Measurements from ENCODE around the gene TMEM139. TPM values are rescaled to one million over a fixed set of nuclear protein-coding genes. Genes with fewer than 3 reads are reported as not detected.
"Not testable (repeated sequence)": the region's sequence is repeated elsewhere in the genome, so short reads cannot be mapped to it uniquely, and the experiment has no call there.

The TMEM139 gene
- total RNA-seq, 1 donor from 2014 or later: 1.1 TPM

DNA sequence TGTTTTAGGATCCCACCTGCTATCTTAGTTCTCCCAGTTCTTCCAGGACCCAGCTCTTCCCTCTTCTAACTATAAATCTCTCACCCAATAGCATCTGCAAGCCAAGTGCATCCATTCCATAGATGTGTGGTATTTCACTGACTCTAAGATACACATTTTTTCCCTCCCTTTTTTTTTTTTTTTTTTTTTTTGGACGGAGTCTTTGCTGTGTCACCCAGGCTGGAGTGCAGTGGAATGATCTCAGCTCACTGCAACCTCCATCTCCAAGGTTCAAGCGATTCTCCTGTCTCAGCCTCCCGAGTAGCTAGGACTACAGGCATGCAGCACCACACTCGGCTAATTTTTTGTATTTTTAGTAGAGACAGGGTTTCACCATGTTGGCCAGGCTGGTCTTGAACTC lies 5.1 kb downstream of the TMEM139 start:
- not testable (repeated sequence) for DNase-seq

DNA sequence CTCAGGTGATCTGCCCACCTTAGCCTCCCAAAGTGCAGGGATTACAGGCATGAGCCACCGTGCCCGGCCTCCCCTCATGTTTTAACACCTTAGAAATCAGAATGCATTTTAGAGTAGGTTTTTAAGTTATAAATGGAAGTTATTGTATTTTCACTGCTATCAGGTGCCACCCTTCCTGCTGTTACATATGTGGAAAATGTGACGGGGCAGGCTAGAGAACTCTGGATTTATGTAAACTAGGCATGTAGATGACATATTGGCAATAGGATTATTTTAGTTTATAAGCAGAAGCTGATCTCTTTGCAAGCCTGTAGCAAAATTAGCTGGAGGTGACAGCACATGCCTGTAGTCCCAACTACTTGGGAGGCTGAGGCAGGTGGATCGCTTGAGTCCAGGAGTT lies 5.5 kb downstream of the TMEM139 start:
- DNase-seq: no peak

DNA sequence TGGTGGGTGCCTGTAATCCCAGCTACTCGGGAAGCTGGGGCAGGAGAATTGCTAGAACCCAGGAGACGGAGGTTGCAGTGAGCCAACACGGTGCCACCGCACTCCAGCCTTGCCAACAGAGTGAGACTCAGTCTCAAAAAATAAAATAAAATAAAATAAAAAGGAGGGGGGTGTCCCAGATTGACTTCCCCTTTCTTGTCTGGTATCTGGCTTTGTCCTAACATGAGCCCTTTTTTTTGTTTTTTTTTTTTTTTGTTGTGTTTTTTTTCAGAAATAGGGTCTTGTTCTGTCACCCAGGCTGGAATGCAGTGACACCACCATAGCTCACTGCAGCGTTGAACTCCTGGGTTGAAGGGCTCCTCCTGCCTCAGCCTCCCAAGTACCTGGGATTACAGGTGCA lies 8.1 kb downstream of the TMEM139 start:
- no peak for DNase-seq

DNA sequence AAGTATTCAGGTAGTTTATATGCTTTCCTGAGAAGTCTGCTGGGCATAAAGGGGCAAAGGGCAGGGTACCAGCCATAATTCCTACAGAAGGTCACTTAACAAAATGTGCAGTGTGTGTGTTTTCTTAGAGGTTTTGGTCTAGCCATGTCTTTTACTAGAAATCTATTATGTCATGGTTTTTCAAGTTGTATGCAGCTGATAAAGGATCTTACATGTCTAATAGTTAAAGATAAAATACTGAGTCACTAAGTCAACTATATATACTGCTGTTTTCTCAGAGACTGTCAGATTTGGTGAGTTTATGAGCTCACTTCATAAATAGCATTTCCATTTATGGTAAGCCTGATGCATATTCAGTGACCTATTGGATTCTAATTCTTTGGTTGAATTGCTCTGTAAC lies 11.1 kb downstream of the TMEM139 start:
- DNase-seq: no peak

DNA sequence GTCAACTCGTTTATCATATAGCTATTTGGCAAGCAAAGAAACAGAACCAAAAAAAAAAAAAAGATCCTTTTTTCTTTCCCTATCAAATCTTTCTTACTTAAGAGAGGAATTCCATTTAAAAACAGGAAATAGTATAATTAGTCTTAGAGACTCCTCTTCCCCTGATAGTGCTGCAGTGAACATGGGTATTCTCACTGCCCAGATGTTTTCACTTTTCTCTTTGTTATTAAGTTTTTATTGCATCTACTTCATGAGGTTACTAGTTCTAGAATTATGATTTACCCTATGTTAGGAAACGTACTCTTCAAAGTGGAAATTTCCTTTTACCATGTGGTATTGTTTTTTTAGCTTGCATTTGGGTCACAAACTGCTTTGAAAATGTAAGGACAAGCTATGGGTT lies 11.9 kb downstream of the TMEM139 start:
- no peak for DNase-seq

DNA sequence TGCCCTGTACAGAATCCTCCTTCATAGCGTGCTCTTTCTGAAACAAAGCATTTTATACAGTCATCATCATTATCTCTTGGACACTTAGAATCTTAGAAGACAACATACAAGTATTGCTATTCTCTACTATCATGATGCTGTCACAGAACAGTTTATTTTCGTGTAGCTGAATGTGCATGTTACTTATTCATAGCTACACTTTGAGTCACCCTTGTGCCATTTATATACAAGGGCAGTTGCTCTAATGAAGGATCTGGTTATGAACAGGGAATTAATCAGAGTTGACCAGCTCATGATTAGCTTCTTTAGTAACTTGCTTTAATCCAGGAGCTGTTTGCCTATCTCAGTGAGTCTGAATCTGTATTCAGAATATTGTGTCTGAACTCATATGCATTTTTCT lies 14.6 kb downstream of the TMEM139 start:
- no peak for DNase-seq

DNA sequence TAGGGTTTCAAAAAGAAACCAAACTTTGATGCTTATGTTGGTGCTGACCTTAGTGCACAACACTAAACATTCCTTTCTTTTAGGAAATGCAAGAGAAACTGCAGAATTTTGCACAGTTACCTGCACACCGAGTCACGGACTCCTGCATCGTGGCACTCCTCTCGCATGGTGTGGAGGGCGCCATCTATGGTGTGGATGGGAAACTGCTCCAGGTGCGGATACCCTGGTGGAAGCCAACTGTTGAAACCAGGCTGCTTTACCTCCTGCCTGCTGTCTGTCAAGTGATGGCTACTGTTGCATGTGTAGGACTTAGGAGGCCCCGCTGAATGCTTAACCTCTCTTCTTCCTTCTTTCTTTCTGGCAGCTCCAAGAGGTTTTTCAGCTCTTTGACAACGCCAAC lies 15.1 kb downstream of the TMEM139 start:
- DNase-seq: no peak

DNA sequence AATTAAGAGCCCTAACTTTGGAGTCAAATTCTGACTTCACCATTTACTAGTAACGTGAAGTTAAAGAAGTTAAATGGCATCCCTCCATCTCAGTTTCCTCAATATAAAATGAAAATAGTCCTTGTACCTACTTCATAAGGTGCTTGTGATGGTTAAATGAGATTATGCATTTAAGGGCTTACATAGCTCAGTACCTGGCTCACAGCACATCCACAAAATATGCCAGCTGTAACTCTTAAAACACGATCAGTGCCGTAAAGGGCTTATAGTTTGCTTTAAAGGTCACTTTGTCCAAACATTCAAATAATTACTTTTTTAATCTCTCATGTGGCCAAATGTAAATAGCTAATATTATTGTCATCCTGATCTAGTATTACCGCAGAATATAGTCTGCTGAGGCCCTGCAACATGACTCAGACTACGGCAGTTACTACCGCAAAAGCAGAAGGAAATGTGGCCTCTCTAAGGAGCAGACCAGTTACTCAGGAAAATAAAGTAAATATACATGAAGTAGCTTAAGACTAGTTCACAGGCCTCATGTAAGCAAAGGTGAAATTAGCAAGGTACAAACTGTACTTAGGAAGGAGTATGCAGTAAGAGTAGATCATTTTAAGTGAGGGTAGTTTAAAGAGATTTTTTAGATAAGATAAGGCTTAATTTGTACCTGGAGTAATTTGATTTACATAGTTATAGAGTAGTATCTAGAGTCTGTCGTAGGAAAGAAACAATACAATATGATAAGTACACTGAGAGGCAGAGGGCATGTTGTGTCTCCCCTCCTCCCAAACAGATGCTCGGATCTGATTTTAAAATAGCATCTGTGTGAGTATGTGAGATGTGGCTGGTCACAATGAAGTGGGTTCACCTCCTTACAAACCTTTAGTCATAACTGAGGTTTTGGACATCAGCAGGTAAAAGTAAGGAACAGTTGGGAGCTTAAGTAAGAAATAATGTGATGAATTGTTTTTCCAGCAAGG lies 16.5 kb downstream of the TMEM139 start:
- DNase-seq: no peak

DNA sequence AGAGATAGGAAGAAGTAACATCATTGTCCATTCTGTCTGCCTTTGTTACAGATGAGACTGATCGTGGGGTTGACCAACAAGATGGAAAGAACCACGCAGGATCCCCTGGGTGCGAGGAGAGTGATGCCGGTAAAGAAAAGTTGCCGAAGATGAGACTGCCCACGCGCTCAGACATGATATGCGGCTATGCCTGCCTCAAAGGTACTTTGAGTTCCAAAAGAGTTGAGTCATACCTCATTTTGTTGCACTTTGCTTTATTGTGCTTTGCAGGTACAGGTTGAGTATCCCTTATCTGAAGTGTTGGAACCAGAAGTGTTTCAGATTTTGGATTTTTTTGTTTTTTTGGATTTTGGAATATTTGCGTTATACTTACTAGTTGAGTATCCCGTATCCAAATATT lies 19.0 kb downstream of the TMEM139 start:
- DNase-seq: no peak

DNA sequence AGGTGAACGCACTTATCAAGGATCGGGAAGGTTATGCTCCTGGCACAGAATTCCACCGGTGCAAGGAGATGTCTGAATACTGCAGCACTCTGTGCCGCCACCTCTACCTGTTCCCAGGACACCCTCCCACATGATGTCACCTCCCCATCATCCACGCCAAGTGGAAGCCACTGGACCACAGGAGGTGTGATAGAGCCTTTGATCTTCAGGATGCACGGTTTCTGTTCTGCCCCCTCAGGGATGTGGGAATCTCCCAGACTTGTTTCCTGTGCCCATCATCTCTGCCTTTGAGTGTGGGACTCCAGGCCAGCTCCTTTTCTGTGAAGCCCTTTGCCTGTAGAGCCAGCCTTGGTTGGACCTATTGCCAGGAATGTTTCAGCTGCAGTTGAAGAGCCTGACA lies 20.2 kb downstream of the TMEM139 start:
- no peak for DNase-seq

DNA sequence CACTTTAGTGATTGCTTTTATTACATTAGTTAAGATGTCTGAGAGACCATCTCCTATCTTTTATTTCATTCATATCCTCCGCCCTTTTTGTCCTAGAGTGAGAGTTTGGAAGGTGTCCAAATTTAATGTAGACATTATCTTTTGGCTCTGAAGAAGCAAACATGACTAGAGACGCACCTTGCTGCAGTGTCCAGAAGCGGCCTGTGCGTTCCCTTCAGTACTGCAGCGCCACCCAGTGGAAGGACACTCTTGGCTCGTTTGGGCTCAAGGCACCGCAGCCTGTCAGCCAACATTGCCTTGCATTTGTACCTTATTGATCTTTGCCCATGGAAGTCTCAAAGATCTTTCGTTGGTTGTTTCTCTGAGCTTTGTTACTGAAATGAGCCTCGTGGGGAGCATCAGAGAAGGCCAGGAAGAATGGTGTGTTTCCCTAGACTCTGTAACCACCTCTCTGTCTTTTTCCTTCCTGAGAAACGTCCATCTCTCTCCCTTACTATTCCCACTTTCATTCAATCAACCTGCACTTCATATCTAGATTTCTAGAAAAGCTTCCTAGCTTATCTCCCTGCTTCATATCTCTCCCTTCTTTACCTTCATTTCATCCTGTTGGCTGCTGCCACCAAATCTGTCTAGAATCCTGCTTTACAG lies 20.8 kb downstream of the TMEM139 start:
- DNase-seq: no peak

DNA sequence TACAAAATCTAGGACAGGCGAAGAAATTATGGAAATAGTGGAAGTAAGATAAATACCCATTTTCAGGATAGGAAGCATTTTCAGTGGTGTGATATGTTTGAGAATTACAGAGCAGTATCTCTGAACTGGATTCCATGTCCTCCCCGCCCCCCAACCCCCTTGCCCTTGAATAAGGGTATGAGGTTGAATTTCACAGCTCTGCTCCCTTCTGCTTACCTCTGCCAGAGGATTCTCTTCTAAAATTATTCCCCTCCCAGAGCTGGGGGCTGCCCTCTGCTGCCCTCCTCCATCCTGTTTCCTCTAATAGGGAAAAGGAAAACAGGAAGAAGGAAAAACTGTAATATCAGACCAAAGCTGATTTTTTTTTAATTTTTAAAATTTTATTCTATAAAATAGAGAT lies 23.9 kb downstream of the TMEM139 start:
- no peak for DNase-seq

DNA sequence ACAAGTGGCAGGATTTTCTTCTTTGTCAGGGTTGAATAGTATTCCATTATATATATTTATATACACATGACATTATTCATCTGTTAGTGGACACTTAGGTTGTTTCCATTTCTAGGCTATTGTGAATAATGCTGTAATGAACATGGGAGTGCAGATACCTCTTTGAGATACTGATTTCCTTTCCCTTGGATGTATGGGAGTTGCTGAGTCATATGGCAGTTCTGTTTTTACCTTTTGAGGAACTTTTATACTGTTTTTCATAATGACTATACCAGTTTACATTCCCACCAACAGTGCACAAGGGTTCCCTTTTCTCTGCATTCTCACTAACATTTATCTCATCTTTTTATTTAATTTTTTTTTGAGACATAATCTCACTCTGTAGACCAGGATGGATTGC lies 29.4 kb downstream of the TMEM139 start:
- no peak for DNase-seq

DNA sequence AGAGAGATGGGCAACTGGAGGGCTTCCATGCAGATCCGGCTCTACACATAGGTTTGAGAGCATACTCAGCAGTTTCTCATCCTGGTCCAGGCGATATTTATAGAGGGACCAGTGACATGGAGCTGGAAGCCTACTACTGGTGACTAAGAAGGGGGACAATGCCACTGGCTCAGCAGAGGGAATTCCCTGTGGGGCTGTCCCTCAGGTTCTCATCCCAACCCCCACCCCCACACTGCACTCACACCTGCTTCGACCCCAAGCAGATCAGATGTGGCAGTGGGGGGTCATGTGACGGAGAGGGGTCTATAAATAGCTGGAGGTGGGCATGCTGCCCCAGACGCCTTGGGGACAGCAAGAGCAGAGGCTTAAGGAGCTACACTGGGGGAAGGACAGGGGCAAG lies 31.0 kb downstream of the TMEM139 start, which contains the start of gene CLCN1:
TSS of gene CLCN1 (plus strand) at position 336 of the 400 bp plus-strand sequence. CDS start 102 bp downstream, outside the sequence.
- no peak for DNase-seq

DNA sequence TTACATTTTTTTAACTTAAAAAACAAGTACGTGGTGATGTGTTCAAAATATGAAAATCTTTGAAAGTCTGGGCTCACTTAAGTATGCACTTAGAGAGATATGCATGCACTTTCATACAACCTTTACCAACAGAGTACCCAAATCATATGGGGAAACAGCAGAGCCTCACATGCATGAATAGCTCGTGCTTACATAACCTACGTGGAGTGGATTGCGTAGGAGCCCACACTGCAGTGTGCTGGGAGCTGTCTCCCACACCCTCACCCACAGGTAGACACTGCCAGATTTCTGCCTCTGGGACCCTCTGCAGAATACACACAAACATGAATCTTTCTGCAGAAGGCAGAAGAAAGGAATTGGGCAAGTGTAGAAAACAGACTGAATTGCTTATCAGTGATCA lies 31.7 kb downstream of the TMEM139 start:
- DNase-seq: no peak

DNA sequence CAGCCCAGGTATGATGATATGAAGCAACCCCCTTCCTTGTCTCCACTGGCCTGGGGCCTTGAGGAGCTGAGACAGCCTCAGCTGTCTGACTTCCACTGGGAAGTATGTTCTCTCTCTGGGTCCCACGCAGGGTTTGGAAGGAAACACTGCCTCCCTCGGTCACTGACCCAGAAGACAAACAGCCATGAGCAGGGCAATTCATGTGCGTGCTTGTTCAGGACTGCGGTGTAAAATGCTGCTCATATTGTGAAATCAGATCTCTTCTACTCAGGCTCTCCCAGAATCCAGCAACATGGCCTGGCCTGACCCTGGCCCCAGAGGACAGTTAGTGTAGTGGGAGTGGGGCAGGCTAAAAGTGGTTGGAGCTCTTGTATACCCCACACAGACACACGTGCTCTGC lies 33.9 kb downstream of the TMEM139 start:
- no peak for DNase-seq

DNA sequence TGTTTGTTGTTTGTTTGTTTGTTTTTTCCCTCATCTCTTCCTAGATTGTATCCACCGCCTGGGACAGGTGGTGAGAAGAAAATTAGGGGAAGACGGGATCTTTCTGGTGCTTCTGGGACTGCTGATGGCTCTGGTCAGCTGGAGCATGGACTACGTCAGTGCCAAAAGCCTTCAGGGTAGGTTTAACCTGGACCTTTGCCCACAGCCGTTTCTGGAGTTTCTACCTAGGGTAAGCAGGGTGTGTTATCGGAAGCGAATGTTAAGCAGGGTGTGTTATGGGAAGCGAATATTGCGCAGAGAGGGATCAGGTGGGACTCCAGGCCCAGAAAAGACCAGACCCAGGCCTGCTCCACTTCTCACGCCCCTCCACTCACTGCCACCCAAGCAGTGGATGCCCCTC lies 35.9 kb downstream of the TMEM139 start:
- DNase-seq: no peak

DNA sequence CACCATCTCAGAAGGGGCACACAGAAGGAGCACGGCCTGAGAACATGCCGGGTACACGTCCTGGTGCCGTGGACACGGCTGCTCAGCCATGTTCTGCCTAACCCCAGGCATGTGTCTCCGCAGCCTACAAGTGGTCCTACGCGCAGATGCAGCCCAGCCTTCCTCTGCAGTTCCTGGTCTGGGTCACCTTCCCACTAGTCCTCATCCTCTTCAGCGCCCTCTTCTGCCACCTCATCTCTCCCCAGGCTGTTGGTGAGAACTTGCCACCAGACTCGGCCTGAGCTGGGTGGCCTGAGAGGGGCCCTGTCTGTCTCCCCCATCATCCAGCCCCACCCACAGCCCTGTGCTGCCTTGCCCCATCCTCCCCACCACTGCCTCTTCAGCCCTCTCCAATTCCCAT lies 36.5 kb downstream of the TMEM139 start:
- no peak for DNase-seq

DNA sequence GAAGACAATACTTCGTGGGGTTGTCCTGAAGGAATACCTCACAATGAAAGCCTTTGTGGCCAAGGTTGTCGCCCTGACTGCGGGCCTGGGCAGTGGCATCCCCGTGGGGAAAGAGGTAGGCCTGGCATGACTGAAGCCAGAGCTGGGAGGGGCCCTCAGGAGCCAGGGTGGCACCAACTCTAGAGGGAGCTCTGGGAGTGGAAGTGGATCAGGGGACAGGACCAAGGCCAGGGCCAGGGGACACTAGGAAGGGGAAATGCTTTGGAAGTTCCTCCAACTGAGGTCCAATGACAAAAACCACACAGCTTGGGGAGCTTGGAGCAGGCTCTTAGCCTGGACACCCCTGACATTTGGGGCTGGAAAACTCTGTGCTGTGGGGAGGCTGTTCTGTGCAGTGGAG lies 37.0 kb downstream of the TMEM139 start:
- DNase-seq: no peak

DNA sequence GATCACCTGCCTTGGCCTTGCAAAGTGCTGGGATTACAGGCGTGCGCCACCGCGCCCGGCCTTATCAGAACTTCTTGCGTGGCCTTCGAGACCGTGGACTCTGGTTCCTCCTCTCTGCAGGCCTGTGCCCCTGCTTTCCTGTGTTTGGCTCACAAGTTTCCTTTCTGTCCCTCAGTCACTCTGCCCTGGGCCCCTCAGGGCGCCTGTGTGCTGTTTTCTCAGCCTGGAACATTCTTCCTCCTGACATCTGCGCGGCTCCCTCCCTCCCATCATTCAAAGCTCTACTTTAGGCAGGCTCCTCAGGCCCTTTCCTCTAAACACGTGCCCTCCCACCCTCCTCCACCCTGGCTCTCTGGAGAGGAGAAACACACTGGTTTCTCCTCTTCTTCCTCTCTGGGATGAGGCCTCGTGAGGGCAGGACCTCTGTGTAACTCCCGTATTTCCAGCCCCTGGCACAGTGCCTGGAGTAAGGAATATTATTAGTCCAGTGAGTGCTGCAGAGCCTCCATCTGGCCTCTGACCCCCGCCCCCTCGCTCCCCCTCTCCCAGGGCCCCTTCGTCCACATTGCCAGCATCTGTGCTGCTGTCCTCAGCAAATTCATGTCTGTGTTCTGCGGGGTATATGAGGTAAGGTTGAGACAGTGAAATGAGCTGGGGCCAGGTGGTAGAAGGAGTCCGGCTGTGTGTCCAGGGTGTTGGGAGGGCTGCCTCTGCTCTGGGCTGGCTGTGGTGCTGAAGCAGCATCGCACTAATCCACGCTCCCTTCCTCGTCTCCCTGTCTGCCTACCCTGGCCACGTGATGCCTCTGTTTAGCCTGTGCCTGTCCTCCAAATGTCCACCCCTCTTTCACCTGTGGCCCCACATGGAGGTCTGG lies 38.2 kb downstream of the TMEM139 start:
- DNase-seq: no peak

DNA sequence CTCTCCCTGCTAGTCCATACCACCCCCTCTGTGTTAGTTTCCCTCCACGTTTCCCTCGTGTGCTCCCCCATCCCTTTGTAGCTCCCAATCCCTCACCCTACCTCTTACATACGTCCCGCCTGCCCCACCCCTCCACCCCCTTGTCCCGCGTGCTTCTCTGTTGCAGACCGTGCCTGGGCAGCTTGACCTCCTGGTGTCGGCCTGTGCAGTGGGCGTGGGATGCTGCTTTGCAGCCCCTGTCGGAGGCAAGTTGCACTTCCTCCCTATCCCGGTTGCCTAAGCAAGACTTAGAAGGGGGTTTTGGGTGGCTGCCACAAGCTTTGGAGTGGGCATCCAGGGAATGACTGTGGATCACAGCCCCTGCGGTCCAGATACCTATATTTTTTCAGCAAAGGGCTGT lies 38.9 kb downstream of the TMEM139 start:
- DNase-seq: no peak

DNA sequence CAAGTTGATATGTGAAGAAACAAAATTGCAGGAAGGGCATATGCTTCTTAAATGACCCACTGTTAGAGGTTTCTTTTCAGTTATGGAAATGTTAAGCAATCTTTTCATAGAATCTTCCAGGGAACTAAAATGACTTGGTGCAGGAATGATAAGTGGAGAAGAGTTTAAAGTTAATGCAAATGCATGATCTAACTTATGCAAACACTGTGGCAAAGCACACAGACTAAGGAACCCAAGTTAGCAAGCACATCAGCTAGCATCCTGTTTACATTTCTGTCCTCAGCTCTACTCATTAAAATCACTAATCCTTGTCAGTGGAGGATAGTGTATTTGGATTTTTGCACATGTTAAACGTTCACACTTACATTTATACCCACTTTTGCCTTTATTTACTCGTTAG lies 40.5 kb downstream of the TMEM139 start:
- DNase-seq: no peak

DNA sequence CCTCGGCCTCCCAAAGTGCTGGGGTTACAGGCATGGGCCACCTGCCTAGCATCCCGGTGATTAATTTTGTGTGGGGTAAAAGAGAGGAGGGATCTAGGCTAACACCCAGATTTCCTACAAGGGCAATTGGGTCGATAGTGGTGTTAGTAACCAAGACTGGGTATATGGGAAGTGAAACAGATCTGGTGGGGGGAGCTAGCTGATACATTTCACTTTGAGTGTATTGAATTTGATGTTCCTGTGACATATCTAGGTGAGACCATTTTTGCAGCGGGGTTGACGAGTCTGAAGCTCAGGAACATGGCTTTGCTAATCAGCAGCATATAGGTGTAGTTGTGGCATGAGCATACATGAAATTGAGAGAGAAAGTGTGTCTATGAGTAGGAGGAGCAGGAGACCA lies 43.1 kb downstream of the TMEM139 start:
- no peak for DNase-seq

Data from skin of body (tissue), 2 donors.